Ovary (tissue), 9 donors: ENCODE results near the gene CABP2. TPM values are rescaled to one million over a fixed set of nuclear protein-coding genes. Genes with fewer than 3 reads are reported as not detected.

Experiments used
- DNase-seq, 5 donors: peaks; one replicate each; pipeline ENCODE4 v3.0.0-alpha.2; 2019 to 2020
- H3K27ac ChIP-seq, 2 donors: fragments of 200-600 bp; one replicate each; pipeline versions ENCODE4 v1.5.1 to v1.8.0; 2019 to 2022
- H3K27me3 ChIP-seq: fragments of 200-600 bp; one replicate; pipeline ENCODE4 v1.8.0; 2022
- H3K36me3 ChIP-seq: fragments of 200-600 bp; sonication (generic); one replicate; pipeline ENCODE4 v1.5.1; 2019
- H3K4me1 ChIP-seq: one replicate; pipeline ENCODE4 v1.8.1; 2013; ENCODE audit warnings: mild to moderate bottlenecking, moderate library complexity; ENCODE audit not compliant: insufficient read depth
- H3K4me3 ChIP-seq: fragments of 200-600 bp; sonication (generic); one replicate; pipeline ENCODE4 v1.5.1; 2017
- H3K9me3 ChIP-seq, 2 donors: fragments of 200-600 bp in 1 of 2; sonication (generic) in 1 of 2; one replicate each; pipeline versions ENCODE4 v1.5.1 to v1.8.1; 2013 to 2019; ENCODE audit warnings: mild to moderate bottlenecking in 1 of 2, moderate library complexity in 1 of 2
- EP300 ChIP-seq: sonication (generic); formaldehyde crosslinking; IDR thresholded peaks from one replicate; pipeline ENCODE4 v1.6.1; 2017; ENCODE audit warnings: antibody characterized with exemption
- POLR2A ChIP-seq: fragments of 450-650 bp; IDR thresholded peaks from one replicate; pipeline ENCODE4 v1.6.1; 2017; ENCODE audit warnings: antibody characterized with exemption, mild to moderate bottlenecking, moderate library complexity
- WGBS, 3 donors: extraction: QIAGEN DNeasy Blood & Tissue Kit in 1 of 3; methylation state at CpG; one replicate each; pipeline versions ENCODE4 v1.1.5 to v1.1.7; 2013 to 2017; 5-methylcytosine and 5-hydroxymethylcytosine counted together
- intact Hi-C, 4 donors: fragments of 100-400 bp; cut with DNase I; formaldehyde crosslinking; loops; one replicate each; pipeline versions ENCODE4 v1.11.0 to v1.15.1; 2022 to 2023
- polyA plus RNA-seq, 2 donors: library from polyadenylated mRNA; stranded (reverse); fragments of 200-250 nt in 1 of 2; fragments of 350-450 nt in 1 of 2; fragmentation: Illumina TruSeq in 1 of 2; extraction: RNeasy Lipid Tissue Mini Kit (QIAGEN cat#74804) in 1 of 2; gene quantifications; one replicate each; pipeline ENCODE4 v1.2.3, GENCODE V29; 2013 to 2014
- total RNA-seq, 7 donors: library from RNA; depleted of rRNA in 2 of 7; stranded (reverse); fragments of >200 nt in 2 of 7; fragmentation: NEBNext Ultra II Directional in 3 of 7; extraction: Animal tissue kit (Norgen Biotek cat#: 25700) in 3 of 7; gene quantifications; one replicate each; pipeline versions ENCODE4 v1.1.0 to v1.2.4, GENCODE V29; 2016 to 2023
- TF ChIP-seq, protein P1 (sequence below), 3 donors: fragments of 450-650 bp in 2 of 3; fragments of 200-600 bp in 1 of 3; IDR thresholded peaks; one replicate each; pipeline versions ENCODE4 v1.5.1 to v1.8.0; 2016 to 2022; ENCODE audit warnings: antibody characterized with exemption in 3 of 3, mild to moderate bottlenecking in 1 of 3
- donor health status: DM: no; HTN: no; CAD: no; lungs with moderate emphysema.
- donor health status: DM: no; HTN: no; CAD: no.
- donor health status: Bipolar disorder and iron deficiency.
- donor health status: DM: yes; HTN: yes; CAD: no.
- donor health status: DM: no; HTN: no; CAD: no.
- donor health status: DM: yes; HTN: yes; CAD: no.

CABP2 gene
- total and polyA plus RNA-seq, 9 donors, result not detected

DNA sequence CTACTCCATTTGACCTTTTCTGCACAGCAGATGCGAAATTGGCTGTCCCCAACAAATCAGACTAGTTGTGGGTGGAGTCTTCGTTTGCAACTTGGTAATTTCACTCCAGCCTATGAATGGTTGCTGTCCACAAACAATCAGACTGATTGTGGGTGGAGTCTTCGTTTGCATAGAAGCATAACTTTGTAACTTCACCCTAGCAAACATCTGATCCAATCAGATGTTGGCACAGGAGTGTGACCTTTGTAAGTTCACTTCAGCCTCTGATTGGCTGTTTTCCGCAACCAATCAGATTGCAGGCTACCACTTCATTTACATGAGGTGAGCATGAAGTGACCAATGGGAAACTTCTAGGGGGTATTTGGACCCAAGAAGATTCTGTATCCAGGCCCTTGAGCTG is 16.3 kb upstream of the CABP2 start:
- Histone ChIP-seq H3K36me3 (no peaks in the 10 kb centered on the region), H3K9me3 (no peaks in the 10 kb centered on the region), H3K27ac (no peak overlapping the region), H3K4me1 (no peaks in the 10 kb centered on the region), H3K27me3 (no peaks in the 10 kb centered on the region), H3K4me3 (no peak overlapping the region)
- DNase-seq, result no peak
- intact Hi-C loops, result no loop called here
- no peak for TF ChIP-seq POLR2A
- no peak for TF ChIP-seq EP300
- TF ChIP-seq, protein P1, sequence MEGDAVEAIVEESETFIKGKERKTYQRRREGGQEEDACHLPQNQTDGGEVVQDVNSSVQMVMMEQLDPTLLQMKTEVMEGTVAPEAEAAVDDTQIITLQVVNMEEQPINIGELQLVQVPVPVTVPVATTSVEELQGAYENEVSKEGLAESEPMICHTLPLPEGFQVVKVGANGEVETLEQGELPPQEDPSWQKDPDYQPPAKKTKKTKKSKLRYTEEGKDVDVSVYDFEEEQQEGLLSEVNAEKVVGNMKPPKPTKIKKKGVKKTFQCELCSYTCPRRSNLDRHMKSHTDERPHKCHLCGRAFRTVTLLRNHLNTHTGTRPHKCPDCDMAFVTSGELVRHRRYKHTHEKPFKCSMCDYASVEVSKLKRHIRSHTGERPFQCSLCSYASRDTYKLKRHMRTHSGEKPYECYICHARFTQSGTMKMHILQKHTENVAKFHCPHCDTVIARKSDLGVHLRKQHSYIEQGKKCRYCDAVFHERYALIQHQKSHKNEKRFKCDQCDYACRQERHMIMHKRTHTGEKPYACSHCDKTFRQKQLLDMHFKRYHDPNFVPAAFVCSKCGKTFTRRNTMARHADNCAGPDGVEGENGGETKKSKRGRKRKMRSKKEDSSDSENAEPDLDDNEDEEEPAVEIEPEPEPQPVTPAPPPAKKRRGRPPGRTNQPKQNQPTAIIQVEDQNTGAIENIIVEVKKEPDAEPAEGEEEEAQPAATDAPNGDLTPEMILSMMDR (IDR thresholded peaks at IDR 0.05), result no peak
- WGBS, 3 donors, result 78 to 93% (median 84%) methylated on average over 4 of the region's 4 CpGs

DNA sequence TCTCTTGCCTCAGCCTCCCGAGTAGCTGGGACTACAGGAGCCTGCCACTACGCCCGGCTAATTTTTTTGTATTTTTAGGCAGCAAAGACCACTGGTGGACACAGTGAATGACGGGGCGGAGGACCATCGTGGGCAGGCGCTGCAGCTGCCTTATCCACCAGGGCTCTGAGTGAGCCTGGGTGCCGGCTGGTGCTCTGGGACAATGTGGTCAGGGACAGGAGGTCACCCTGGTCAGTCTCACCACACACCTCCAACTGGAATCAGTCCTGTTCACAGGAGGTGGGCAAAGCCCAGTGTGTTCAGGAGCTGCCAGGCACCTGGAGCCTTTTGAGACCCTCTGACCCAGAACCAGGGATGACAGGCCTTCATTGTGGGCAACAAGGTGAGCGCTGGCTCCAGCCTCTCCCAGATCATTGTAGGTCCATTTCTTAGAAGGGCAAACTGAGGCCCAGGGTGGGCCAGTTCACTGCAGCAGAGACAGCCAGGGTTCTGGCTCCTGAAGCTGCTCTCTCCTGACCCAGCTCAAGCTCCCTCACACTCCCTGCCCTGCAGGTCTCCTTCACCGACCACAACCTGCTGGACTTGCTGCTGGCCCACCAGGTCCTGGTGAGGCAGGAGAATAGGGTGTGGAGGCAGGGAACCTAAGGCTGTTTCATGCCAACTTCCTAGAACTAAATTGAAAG is 15.7 kb upstream of the CABP2 start:
- WGBS, 3 donors, result 78 to 84% (median 81%) methylated on average over 9 to 10 of the region's 10 CpGs
- intact Hi-C loops, result no loop called here
- TF ChIP-seq, protein P1 (IDR thresholded peaks at IDR 0.05), result no peak
- no peak for TF ChIP-seq POLR2A
- no peak for TF ChIP-seq EP300
- no peaks in the 10 kb centered on the region for H3K27me3 ChIP-seq
- H3K4me3 ChIP-seq, result no peak overlapping the region
- no peaks in the 10 kb centered on the region for H3K9me3 ChIP-seq
- no peak for DNase-seq
- no peaks in the 10 kb centered on the region for H3K36me3 ChIP-seq
- H3K4me1 ChIP-seq, result no peaks in the 10 kb centered on the region
- no peak overlapping the region for H3K27ac ChIP-seq

DNA sequence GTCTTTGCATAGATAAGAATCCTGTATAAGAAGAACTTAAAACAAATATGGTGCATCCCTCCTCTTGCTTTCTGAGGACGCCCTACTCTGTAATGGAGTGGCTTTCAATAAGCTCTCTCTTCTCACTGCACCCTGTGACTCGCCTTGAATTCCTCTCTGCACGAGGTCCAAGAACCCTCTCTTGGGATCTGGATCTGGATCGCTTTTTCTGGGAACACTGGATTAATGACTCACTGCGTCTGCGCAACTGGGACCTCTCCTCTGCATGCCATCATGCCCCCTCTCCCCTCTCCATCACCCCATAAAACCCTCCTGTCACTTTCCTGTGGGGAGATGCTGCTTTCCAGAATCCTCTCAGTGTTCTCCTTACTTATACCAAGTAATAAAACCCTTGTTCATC is 15.1 kb upstream of the CABP2 start:
- TF ChIP-seq POLR2A, result no peak
- no peak for TF ChIP-seq EP300
- TF ChIP-seq, protein P1 (IDR thresholded peaks at IDR 0.05), result no peak
- WGBS, 3 donors, result 62 to 66% (median 63%) methylated on average over 6 of the region's 6 CpGs
- Histone ChIP-seq H3K4me1 (peaks cover 2% of the 10 kb centered on the region), H3K4me3 (no peak overlapping the region), H3K27ac (no peak overlapping the region), H3K36me3 (no peaks in the 10 kb centered on the region), H3K27me3 (no peaks in the 10 kb centered on the region), H3K9me3 (no peaks in the 10 kb centered on the region)
- DNase-seq, result no peak
- intact Hi-C loops, result no loop called here

DNA sequence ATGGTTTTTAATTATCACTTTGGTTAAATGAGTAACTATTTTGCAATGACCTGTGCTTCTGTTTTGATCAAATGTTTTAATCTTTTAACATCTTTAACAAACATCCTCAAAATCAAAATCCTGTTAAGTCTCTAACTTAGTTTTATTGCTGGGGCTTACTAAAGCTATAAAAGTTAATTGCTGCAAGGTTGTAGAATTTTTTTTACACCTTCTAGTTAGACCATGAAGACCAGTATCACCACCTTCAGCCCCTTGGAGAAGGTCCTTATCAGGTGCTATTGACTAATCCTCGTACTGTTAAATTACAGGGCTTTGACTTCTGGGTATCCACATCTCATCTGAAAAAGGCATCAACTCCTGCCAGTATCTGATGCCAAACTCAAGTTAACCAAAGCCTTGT is 12.3 kb upstream of the CABP2 start:
- Histone ChIP-seq H3K4me3 (no peak overlapping the region), H3K36me3 (no peaks in the 10 kb centered on the region), H3K4me1 (peaks cover 6% of the 10 kb centered on the region), H3K9me3 (no peaks in the 10 kb centered on the region), H3K27me3 (no peaks in the 10 kb centered on the region), H3K27ac (no peak overlapping the region)
- intact Hi-C loops, result no loop called here
- no peak for DNase-seq
- TF ChIP-seq POLR2A, result no peak
- TF ChIP-seq, protein P1 (IDR thresholded peaks at IDR 0.05), result no peak
- TF ChIP-seq EP300, result no peak
- 86 to 98% (median 94%) methylated on average over 1 of the region's 1 CpG for WGBS, 3 donors
